TTC549 (cell line): ENCODE data around the gene TOM1L2.

ENCODE experiments used
- FAIRE-seq: peaks from 2 replicates; lab custom pipeline; 2012; peaks lifted over from hg19 to GRCh38; lab: Jason Lieb, UNC

TOM1L2 gene

DNA sequence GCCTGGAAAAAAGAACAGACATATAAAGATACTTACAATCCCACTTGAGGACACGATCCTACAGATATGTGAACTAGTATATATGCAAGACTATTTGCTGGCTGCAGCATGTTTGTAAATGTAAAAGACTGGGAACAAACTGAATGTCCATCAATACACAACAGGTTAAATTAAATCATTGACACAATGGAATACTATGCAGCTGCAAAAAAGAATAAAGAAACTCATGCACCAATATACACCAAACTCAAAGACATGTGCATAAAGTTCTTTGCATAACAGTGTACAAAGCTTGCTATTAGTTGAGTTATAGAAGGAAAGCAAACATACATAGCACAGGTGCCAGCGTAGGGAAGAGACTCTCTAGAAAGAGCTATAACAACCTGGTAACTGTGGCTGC is 73.5 kb downstream of the TOM1L2 start:
- FAIRE-seq = no peak

DNA sequence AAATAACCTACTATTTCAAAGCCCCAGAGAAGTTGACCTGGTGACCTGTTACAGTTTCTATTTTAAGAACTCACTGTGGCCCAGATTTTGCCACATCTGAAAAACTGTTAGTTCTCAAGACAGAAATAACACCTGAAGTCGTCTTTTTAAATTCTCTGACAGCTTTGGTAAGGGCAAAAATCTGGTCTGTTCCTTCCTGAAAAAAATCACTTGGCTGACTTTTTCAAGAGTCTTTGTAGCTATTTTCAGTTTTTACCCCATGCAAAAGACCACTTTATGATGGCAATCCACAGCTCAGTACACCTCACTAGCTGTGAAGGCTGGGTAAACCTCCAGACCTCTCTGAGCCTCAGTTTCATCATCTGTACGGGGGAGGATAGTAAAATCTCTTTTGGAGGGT is 74.8 kb downstream of the TOM1L2 start:
- FAIRE-seq = no peak

DNA sequence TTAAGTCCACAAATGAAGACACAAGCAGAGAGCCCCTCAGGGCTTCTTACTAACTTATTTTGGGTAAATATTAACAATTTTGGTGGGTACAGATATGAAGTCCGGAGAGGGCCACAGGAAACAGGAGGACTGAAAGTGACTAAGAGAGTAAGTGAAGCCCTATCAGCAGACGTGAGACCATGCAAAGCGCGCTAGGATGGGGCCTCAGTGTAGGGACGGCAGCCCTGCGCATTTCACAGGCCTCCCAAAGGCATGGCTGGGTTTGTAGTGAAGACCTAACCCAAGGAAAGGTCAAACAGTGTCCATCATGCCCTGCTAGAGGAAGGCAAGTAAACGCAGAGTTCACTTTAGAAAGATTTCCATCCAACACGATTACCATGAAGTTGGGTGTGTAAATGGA is 75.5 kb downstream of the TOM1L2 start:
- FAIRE-seq = no peak

DNA sequence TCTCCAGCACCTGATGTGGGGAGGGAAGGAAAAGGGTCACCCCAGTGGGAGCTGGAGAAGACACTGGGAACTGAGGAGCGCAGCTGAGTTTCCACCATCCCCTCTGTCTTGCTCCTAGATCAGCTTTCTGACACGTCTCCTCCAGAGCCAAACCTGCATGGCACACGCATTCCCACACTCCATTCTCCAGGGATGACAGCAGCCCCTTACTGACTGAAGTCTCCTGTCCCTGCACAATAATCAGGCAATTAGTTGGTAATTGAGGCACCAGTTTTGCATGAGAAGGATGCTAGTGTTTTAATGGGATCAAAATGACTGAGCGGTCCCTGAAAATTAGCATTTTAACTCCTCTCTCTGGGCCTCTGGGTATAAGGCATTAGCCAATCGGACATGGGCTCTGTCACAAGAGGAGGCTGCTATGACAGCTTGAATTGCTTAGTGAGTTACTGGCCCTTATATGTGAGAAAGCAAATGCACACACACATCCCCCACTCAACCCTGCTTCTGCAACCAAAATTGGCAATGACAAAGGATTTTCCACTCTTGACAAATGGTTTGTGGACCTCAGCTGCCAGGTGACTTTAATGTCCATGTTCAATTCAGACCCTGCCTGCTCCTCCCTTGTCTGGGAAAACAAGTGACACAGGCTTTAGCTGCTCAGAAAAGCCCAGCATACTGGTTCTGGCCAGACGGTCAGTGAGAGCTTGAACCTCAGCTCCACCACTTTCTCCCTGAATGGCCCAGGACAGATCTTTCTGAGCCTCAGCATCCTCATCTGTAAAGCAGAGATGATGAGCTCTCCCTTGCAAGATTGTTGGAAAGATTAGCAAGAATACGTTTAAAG is 78.2 kb downstream of the TOM1L2 start:
- FAIRE-seq = no peak

DNA sequence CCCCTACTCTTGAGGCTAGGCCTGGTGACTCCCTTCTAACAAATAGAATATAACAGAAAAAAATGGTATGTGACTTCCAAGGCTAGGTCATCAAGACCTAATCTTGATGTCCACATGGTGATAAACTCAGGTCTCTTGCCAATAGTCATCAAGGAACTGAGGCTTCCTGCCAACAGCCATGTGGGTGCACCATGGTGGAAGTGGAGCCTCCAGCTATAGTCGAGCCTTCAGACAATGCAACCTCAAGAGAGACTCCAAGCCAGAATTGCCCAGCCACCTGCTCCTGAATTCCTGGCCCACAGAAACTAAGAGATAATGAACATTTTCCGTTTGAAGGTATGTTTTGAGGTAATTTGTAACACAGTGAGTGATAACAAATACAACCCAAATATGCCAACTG is 79.5 kb downstream of the TOM1L2 start:
- FAIRE-seq = no peak

DNA sequence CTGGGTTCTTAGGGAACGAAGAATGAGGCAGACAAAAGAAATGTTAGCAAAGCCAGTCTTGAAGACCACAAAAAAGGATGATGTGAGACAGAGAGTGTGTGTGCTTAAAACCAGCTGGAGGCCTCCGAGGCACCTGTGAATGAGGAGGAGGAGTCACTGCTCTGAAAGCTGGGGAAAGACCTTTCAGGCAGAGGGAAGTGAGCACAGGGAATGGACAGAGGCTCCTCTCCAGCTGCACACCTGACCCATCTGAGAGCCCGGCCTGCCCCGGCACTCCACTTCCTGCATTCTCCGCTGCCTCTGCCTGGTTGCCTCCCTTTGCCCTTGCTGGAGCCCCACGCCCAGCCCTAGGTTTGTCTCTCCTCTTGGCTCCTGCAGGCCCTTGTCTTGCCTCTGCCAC is 80.2 kb downstream of the TOM1L2 start:
- no peak for FAIRE-seq

DNA sequence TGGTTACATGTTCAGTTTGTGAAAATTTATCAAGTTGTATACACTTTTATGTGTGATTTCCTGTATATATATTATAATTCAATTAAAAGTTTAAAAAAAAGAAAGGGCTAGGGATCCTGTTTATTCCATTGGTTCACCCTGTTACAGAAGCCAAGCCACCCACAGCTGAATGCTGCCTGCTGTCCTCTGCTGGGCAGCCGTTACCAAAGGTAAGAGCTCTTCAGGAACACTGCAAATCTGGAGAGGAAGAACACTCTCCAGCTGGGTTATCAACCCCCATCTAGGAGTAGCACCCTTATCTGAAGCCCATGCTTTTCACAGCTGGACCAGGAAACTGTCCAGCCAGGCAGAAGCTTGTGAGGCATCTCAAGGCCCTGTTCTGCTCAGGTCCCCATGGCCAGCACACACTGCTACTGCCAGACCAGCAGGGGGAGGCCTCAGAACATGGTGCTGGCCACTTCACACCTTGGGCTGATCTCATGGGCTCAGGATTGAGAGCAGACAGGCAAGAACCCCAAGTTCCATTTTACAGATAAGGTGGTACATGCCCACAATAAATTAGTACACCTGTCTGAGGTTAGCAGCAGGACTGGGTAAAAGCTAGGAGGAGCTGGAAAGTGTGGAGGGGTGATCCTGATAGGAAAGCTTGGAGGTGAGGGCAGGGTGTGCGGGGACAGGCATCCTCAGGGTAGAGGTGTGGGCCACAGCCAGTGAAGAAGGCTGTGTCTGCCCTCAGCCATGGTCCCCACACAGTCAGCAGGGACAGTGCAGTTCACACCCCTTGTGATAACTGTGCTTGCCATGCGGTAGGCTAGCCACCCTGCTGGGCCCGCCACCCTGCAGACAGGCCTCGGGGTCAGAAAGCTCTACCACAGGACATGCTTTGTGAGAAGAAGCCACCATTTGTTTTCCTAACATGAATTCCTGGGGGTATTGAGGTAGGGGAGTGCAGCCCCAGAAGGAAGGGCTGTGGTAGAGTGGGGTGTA is 81.1 kb downstream of the TOM1L2 start:
- FAIRE-seq = no peak

DNA sequence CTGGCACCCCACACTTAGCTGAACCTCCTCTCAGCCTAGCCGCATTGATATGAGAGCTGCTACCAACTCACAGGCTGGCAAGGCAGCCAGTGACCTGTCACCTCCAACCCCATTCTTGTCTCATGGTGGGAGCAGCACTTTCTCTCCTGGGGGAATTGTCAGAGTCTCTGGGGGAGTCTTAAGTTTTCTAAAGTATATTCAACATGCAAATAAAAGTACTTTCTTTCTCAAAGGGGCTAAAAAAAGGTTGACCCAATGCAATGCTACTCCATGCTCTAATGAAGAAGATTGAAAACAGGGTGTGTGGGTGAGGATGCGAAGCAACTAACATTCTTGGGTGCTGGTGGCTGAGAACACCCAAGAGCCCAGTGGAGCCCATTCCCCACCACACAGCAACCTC is 82.3 kb downstream of the TOM1L2 start:
- FAIRE-seq = no peak

DNA sequence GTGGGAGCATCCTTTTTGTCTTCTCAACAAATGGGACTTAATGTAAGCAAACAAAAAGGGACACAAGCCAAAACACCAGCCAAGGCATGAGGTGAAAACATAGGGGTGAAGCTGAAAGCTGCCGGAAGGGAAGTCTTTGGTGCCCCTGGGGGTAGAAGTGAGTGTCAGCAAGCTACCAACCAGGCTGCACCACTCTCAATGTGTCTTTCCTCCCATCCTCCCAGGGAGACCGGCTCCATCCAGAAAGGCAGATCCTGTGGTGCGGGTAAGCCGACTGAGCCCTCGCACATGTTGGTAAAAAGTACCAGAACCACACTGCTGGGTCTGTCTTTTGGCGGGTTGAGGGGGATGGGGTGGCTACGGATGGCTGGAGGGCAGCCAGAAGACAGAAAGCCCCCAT is 83.4 kb downstream of the TOM1L2 start:
- FAIRE-seq = no peak

DNA sequence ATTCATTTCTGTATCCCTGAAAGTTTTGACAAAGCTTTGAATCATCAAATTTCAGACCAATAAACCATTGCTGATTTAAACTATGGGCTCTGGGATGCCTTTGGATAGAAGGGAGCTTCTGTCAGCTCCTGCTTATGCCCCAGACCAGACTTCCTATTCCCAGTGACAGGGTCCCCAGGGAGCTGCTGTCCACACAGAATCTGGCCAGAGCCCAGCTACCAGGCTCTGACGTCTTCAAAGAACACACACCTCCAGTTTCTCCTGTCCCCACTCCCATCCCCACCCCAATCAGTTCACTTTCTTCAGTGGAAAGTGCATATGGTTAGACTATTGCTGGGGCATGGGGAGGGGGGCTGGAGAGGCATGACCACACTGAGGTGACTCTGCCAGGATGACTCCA is 83.8 kb downstream of the TOM1L2 start:
- FAIRE-seq = no peak

DNA sequence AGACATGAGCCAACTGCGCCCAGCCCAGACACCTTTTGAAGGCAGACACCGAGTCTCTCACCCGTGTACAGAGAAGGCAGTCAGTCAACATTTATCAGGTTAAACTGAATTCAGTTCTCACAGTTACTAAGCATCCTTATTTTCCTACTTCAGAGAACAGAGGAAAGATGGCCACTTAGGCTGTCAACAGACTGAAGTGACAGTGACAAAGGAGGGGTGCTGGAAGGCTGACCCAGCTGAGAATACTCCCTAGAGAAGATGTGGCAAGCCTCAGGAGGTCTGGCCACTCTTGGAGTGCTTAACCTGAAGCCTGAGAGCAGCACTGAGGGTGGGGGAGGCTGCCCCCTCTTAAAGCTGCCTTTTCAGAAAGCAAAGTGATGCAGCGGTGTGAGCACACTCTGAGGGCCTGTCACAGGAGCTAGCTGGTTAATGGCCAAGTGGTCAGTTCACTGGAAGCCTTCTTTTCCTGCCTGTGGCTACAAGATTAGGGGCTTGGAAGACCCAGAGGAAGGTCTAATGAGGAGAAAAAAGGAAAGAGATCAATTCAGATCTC is 84.4 kb downstream of the TOM1L2 start:
- FAIRE-seq = no peak

DNA sequence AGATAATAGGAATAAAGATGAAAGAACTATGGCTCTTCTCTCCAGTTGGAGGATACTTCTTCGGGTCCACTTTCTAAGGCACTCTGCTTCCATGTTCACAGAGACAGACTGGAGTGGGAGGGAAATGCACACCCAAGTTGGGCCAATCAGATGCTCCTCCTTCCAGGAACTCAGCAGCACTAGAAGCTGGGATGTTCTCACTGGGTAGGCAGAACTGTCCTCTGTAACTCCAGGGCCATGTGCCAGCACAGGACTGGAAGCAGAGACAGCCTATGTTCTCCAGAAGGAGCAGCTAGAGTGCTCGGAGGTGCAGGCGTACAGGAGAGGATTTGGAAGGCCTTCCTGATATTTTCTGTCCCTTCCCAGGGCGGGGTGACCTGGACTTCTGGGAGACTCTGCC is 85.5 kb downstream of the TOM1L2 start:
- no peak for FAIRE-seq

DNA sequence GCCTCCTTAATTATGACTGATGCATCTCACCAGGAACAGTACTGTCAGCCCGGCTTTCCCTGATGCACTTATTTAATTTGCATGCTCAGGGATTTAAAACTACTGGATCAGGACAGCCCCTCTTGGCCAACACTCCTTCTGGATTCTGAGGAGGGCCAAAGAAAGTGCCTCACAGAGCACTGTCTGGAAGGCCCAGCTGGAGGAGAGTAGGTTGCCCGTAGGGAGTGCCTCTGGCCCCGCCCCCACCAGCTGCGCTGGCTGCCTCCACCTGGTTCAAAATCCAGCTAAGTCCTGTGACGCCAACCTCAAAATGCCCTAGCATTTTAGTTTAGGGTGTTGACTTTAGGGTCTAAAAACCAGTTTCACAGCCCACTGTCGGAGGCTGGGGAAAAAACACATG is 86.0 kb downstream of the TOM1L2 start:
- no peak for FAIRE-seq

DNA sequence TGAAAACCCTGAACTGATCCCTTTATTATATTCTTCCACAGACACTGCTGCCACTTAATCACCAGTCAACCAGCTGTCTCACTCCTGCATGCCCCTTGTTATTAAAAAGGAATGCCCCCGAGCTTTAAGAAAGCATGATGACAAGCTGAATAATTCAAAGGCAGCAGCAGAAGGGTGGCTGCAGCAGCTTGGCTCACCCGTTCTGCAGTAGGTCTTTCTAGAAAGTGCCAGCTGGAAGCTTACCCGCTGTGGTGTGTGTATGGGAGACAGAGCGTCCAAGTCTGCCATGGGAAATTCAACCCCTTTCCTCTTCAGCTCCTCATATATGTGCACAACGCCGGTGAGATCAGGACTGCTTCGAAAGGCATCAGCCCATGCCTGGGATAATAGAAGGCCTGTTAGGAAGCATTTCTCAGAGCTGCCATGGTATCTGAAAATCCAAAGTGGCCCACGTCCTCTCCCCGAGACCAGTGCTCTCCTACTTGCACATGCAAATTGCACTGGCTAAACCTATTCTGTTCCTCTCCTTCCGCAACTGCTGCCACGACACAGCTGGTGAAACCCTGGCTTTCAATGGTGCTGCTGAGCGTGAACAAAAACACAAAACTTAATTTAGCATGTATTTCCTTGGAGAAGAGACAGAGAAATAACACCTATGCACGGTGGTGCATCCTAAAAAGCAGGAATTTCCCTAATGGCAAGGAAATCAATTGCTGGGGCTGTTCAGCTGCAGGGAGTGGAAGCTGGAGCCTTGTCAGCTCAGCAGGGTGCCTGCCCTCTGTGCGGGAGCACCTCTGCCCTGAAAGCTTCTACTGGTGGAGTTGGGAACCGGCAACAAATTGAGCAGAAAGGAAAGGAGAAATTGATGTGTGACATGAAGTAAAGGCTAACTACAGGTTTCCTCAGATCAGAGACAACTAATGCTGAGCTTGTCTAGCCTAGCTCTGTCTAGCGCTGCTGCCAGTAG is 87.5 kb downstream of the TOM1L2 start:
- no peak for FAIRE-seq

DNA sequence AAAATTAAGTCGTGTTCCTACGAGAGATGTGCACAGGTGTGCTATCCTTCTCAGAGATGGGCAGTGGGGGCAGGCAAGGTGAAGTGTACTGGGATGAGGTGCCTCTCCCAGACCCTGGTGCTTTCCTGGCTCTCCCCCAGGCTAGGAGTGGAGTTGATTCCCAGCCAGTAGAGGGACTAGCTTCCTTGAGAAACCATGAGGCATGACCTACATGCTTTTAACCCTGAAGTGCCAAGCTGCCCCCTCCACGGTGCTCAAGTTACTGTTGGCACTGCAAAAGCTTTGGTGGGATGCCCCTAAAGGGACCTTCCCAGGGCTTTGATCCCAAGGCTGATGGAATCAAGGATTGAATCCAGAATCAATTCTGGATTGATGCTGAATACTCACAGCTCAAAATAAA is 88.4 kb downstream of the TOM1L2 start:
- FAIRE-seq = no peak

DNA sequence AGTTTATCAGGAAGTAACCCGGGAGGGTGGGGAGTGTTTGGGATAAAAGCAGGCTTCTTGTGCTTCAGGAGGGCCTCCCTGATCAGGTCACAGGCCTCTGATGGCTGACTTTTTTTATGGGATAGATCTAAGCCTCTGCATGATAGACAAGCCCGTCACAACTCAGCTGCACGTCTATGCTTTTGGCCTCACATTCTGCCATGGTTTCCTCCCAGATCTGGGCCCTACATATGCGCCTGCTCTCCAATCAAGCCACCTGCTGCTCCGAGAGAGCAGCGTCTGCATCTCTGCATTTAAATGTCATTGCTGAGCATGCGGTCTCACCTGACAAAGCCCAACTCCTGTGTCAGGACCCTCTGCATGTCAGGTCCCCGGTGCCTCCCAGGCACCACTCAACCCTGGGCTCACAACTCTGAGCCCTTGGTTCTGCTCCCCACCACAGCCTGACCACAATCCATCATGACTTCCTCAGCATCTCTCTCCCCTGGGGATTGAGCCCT is 90.1 kb downstream of the TOM1L2 start:
- no peak for FAIRE-seq

DNA sequence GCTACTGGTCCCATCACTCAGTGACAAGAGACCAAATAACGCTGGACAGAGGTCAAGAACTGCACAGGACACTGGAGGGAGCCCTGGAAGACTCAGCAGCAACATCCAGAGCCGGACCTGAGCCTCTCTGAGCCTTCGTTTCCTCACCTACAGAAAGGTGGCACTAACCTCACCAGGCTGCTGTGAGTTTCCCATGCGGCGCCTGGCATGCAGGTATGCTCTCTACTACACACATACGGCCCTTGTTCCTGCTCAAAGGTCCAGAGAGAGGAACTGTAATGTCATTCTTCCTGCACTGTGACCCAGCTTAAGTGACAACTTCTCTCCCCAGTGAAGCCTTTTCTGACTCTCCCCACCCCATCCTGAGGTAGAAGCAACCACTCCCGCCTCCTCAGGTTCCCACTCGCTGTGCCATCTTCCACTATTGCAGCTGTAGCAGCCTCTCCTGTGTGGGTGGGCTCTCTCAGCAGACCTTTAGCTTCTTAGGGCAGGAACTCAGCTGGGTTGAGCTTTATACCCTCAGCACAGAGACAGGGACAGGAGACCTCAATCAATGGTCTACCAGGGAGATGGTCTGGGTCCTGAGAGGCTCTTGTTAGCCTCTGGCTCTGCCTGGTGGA is 91.5 kb downstream of the TOM1L2 start:
- no peak for FAIRE-seq

DNA sequence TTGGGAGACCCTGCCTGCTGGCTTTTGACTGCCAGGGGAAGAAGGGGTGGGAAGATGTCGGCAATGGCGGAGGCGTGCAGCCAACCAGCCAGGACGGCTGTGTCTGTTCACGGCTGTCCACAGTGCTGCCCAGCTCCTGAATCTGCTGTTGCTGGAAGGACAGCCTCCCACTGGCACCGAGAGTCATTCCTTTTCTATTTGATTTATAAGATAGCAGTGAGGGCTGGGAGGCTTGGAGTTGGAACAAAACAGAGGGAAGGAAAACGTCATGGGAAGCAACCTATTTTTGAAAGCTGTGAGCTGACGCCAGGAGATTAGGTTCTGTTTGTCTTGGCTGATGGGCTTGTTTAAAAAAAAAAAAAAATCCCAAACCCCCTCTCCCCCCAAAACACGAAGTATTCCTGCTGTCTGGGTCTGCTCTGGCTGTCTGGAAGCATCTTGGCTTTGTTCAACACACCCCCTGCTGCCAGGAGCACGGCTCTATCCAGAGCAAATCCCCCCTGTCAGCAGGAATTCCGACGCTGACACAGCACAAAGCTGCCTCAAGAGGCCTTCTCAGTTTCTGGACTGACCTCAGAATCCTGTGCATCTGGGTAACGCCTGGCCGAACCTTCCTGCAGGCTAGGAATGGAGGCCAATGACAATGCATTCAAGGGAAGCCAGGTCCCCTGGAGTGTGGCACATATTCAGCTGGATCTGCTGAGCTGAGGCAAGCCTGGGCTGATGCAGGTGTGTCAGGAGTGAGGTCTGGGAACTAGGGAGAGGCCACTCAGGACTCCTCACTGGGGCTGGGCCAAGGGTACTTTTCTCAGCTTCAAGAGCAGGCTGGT is 94.5 kb downstream of the TOM1L2 start:
- no peak for FAIRE-seq

DNA sequence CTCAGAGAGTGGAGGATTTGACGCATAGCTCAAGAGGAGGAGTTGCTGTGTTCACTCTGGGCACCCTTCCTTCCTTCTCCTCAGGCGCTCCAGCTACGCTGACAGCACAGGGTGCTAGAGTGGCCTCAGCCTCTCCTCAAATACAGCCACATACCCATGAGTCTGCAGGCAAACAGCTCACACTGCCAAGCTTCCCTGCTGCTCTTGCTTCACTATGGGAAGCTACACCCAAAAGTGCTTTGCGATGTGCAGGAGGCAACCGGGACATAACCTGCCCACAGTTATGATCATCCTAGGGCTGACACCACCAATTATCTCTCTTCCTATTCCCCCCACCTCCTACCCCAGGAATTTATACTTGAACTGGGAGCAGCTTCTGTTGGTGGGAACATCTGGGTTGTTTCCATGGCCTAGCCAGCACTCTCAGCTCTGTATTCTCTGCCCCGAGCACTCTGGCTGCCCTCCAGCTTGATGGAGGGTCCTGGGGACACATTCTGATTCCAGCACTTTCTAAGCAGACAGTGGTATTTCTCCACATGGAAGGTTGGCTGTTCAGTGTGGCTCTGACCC is 95.2 kb downstream of the TOM1L2 start:
- FAIRE-seq = no peak

DNA sequence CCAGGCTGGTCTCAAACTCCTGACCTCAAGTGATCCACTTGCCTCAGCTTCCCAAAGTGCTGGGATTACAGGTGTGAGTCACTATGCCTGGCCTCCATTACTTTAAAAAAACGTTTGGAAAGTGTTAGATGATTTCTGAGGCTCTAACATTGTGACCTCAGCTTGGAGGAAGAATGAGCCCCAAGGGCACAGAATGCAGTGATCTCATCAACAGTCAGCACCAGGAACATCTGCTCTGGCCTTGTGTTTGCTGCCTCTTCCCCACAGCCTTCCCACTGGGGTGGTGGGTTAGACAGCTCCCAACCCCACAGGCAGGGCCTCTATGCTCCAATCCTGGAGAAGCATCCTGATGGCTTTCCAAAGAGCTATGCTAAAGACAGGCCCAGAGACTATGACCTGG is 97.7 kb downstream of the TOM1L2 start:
- FAIRE-seq = no peak
